OCI-LY3 (cell line): ENCODE measurements around the gene EGFLAM.

Source experiments
- EZH2phosphoT487 ChIP-seq: fragments of 200-600 bp; shearing (Covaris generic); IDR thresholded peaks from 2 replicates; pipeline ENCODE4 v1.6.1; 2018; ENCODE audit warnings: antibody characterized with exemption, mixed run types, low read depth
- TF ChIP-seq, protein P1 (sequence below): fragments of 200-600, 300-600 bp; sonication (generic); IDR thresholded peaks from 2 replicates; pipeline ENCODE4 v1.5.1; 2014; ENCODE audit warnings: antibody characterized with exemption, low read length, low read depth

GRCh38 chr5:38413696-38414095, 155.3 kb downstream of the EGFLAM start:
- TF ChIP-seq, protein P1, sequence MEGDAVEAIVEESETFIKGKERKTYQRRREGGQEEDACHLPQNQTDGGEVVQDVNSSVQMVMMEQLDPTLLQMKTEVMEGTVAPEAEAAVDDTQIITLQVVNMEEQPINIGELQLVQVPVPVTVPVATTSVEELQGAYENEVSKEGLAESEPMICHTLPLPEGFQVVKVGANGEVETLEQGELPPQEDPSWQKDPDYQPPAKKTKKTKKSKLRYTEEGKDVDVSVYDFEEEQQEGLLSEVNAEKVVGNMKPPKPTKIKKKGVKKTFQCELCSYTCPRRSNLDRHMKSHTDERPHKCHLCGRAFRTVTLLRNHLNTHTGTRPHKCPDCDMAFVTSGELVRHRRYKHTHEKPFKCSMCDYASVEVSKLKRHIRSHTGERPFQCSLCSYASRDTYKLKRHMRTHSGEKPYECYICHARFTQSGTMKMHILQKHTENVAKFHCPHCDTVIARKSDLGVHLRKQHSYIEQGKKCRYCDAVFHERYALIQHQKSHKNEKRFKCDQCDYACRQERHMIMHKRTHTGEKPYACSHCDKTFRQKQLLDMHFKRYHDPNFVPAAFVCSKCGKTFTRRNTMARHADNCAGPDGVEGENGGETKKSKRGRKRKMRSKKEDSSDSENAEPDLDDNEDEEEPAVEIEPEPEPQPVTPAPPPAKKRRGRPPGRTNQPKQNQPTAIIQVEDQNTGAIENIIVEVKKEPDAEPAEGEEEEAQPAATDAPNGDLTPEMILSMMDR: no peak
- no peak for TF ChIP-seq EZH2phosphoT487
